ENCODE results near the gene CD2BP2.
"Not testable (repeated sequence)": the region's sequence is repeated elsewhere in the genome, so short reads cannot be mapped to it uniquely, and the experiment has no call there.

The CD2BP2 gene

GRCh38 chr16:30341971-30342370, 13.1 kb downstream of the CD2BP2 start:
- DNase-seq, result not testable (repeated sequence)

GRCh38 chr16:30340621-30341020, 14.5 kb downstream of the CD2BP2 start:
- DNase-seq, result no peak

DNA sequence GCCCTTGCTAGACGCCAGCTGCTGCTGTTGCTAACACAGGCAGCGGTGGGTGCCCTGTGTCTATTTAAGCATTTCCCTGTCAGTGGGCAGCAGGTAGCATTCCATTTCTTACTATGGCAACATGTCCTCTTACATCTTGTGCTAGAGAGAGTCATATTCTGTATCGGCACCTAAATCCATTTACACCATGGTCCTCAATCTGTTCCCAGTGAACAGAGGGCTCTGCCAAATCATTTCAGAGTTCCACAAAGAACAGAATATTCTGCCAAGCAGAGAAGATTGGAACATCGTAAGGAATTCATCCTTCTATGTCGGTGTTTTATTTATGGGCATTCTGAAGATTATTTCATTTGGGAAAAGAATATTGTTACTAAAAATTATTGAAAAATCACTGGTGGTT, 16.4 kb downstream of the CD2BP2 start:
- DNase-seq, result not testable (repeated sequence)

DNA sequence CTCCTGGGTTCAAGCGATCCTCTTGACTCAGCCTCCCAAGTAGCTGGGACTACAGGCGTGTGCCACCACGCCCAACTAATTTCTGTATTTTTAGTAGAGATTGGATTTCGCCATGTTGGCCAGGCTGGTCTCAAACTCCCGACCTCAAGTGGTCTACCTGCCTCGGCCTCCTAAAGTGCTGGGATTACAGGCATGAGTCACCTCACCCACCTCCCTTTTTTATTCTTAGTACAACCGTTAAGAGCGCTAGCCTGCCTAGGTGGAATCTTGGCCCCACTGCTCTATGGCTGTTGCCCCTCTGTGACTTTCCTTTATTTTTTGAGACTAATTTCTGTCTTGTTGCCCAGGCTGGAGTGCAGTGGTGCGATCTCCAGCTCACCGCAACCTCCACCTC, 17.1 kb downstream of the CD2BP2 start:
- not testable (repeated sequence) for DNase-seq

DNA sequence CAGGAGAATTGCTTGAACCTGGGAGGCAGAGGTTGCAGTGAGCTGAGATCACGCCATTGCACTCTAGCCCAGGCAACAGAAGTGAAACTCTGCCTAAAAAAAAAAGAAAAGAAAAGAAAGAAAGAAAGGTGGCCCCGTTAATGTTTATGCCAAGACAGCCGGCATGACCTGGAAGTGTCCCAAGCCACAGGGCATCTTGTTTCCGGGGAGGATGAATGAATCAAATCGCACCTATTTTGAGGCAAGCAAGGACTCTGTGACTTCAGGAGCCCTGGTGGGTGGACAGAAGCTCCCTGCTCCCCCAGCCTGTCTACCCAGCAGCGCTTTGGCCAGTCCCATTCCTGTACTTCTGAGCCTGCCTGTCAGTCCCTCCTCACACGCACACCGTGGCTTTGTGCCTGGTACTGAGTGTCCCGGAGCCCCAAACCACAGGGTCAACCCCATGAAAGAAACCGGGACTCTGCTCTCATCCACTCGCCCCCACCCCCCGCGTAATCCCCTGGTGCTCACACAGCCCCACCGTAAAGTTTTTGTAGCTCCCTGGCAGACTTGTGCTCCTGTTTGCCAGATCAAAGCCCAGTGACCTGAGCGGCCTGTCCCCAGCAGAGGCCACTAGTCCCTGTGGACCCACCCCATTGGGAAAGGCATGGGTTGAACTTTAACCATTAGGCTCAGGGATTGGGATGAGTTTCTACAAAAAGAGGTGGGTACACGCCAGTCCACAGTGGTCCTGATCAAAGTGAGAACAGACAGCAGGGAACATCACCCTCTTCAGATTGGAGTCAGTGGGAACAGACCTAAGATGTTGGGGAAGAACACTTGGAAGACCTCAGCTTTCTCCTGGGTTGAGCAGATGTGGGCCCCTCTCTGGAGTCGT, 19.3 kb downstream of the CD2BP2 start:
- DNase-seq, result no peak

DNA sequence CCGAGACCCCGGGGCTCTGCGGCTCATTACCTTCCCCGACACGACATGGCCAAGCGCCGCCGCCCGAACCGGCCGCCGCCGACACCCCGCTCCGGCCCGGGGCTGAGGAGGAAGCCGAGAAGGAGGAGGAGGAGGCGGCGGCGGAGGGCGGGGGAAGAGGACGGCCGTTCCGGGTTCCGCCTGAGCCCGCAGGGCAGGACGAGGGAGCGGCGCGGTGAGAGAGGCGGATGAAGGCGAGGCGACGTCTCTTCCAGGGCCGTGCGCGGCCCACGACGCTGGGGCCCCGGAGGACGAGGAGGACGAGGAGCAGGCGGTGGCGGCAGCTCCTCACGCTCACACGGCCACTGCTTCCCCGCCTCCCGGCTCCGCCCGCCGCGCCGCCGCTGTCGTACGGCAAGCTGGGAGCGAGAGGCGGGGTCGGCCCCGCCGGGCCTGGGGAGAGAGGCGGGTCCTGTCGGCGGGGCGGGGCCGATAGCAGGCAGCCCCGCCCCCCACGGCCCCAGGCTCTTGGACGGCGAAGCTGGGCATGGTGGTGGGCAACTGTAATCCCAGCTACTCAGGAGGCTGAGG, 20.0 kb downstream of the CD2BP2 start:
- peak; percentile 59 for DNase-seq

- DNase-seq, result peak; percentile 58
These were observed 20.6 kb downstream of the CD2BP2 start for GRCh38 chr16:30334473-30334989.

DNA sequence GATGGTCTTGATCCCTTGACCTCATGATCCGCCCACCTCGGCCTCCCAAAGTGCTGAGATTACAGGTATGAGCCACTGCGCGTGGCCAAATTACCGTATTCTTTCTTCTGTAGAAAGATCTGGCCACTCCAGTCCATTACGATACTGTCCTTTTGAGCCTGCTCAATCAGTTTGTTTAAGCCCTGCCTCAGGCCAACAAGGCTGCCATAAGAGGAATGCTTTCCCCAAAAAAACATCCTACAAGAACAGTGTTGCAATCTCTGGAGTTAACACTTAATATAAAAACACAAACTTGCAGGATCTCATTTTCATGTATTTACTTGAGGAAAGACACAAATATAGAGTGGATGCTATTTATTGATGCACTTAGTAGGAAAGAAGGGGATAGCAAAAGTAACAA, 30.9 kb downstream of the CD2BP2 start:
- DNase-seq, result not testable (repeated sequence)

DNA sequence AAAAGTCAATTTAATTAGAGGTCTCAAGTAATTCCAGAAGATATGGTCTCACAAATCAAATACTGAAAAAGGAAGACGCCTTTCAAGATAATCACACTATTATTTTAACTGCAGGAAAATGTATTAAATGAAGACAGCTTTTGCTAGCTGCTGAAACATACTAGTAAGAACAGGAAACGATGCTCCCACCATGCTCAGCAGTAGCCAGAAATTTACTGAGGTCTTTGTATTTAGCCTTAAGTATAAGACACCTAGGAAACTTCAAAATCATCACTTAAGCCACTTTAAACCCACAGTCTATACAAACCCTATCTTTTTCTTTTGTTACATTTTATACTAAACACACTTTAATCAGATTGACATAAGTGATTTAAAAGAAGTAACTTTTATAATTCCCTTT, 36.5 kb downstream of the CD2BP2 start:
- not testable (repeated sequence) for DNase-seq

GRCh38 chr16:30310937-30311336, 44.2 kb downstream of the CD2BP2 start:
- DNase-seq, result not testable (repeated sequence)

- not testable (repeated sequence) for DNase-seq
These were observed 45.9 kb downstream of the CD2BP2 start for GRCh38 chr16:30309255-30309654.
